ENCODE measurements around the gene JMJD8.

JMJD8 gene

GRCh38 chr16:715477-716199, 31.5 kb upstream of the JMJD8 start:
- CTCF ChIA-PET = interaction anchor here (0.6 to 3.9 kb wide), 6 partner anchors 8 to 73 kb away, joined by 3 to 38 read pairs (median 6); partner anchors contain the start of genes CCDC78, CHTF18 and RPUSD1
- POLR2A ChIA-PET = interaction anchor here (0.8 to 1.7 kb wide), 8 partner anchors 8 to 89 kb away, joined by 3 to 8 read pairs (median 4); partner anchors contain the start of genes CCDC78 and HAGHL
- peaks cover 0 to 7% of the 10 kb centered on the region in 2 experiments; a peak in 1 of 3 replicates for H3K36me3 ChIP-seq (ENCODE audit: control insufficient read depth in 2 of 2, insufficient read depth in 1 of 2, low read length in 2 of 2)
- H3K4me3 ChIP-seq (ENCODE audit: low read depth, low read length) = peak overlapping the region; percentile 44
- no peaks in the 10 kb centered on the region for H3K9me3 ChIP-seq (ENCODE audit: control insufficient read depth, insufficient read depth, low read depth, low read length)
- H3K27ac ChIP-seq (ENCODE audit: extremely low read depth, low read depth, low read length) = peak overlapping the region; percentile 66; the same call in 1 of the 2 replicates
- H3K4me1 ChIP-seq (ENCODE audit: control insufficient read depth, insufficient read depth, low read length) = peaks cover 10% of the 10 kb centered on the region
- TF ChIP-seq ZXDB (tag by site-specific recombination; IDR thresholded peaks at IDR 0.05) (no peak), YY1 (tag by site-specific recombination; IDR thresholded peaks at IDR 0.05) (no peak), ZNF391 (tag by site-specific recombination; IDR thresholded peaks at IDR 0.05; ENCODE audit: borderline replicate concordance, low read depth) (no peak), ZNF654 (tag by site-specific recombination; IDR thresholded peaks at IDR 0.05; ENCODE audit: low read depth) (no peak), MZF1 (tag by site-specific recombination; IDR thresholded peaks at IDR 0.05; ENCODE audit: borderline replicate concordance) (no peak), ZNF155 (tag by site-specific recombination; IDR thresholded peaks at IDR 0.05) (no peak), ZBTB1 (tag by site-specific recombination; IDR thresholded peaks at IDR 0.05) (no peak), ZNF610 (tag by site-specific recombination; IDR thresholded peaks at IDR 0.05; ENCODE audit: borderline replicate concordance) (no peak), WT1 (tag by site-specific recombination; IDR thresholded peaks at IDR 0.05) (peak; percentile 46; the same call in 1 of the 2 replicates), ZNF24 (tag by site-specific recombination; IDR thresholded peaks at IDR 0.05) (no peak), ZBTB11 (tag by site-specific recombination; conservative IDR thresholded peaks at IDR 0.05; ENCODE audit: low read depth) (no peak), ZFHX2 (tag by site-specific recombination; conservative IDR thresholded peaks at IDR 0.05) (peak; percentile 28; the same call in 1 of the 2 replicates), YY2 (tag by site-specific recombination; IDR thresholded peaks at IDR 0.05) (no peak), KLF8 (tag by site-specific recombination; IDR thresholded peaks at IDR 0.05) (peak; percentile 38; the same call in 1 of the 2 replicates), FEZF1 (tag by site-specific recombination; IDR thresholded peaks at IDR 0.05) (no peak), OVOL3 (tag by site-specific recombination; IDR thresholded peaks at IDR 0.05) (no peak), ZNF202 (tag by site-specific recombination; IDR thresholded peaks at IDR 0.05; ENCODE audit: borderline replicate concordance) (no peak), ZSCAN18 (tag by site-specific recombination; IDR thresholded peaks at IDR 0.05) (no peak), ZBTB20 (tag by site-specific recombination; IDR thresholded peaks at IDR 0.05) (peak; percentile 55; the same call in 1 of the 2 replicates), ZSCAN30 (tag by site-specific recombination; IDR thresholded peaks at IDR 0.05) (0 out of 2 replicates have a peak, but pooled peaks have one; percentile 30), GLIS2 (tag by site-specific recombination; IDR thresholded peaks at IDR 0.05) (peak; percentile 46; the same call in 1 of the 2 replicates), PBX3 (CRISPR knock-in tag; IDR thresholded peaks at IDR 0.05) (no peak), ZNF274 (IDR thresholded peaks at IDR 0.05; ENCODE audit: low read length) (no peak), ZNF274 (tag by site-specific recombination; IDR thresholded peaks at IDR 0.05; ENCODE audit: borderline replicate concordance) (no peak), ZNF132 (tag by site-specific recombination; IDR thresholded peaks at IDR 0.05; ENCODE audit: borderline replicate concordance) (no peak), ZBTB7A (tag by site-specific recombination; IDR thresholded peaks at IDR 0.05; ENCODE audit: low read depth) (no peak), KLF10 (tag by site-specific recombination; IDR thresholded peaks at IDR 0.05) (0 out of 2 replicates have a peak, but pooled peaks have one; percentile 27), ZNF560 (tag by site-specific recombination; IDR thresholded peaks at IDR 0.05; ENCODE audit: borderline replicate concordance) (no peak), PRDM10 (tag by site-specific recombination; IDR thresholded peaks at IDR 0.05) (no peak)

All from HEK293 (cell line).